ENCODE measurements around the gene GFAP.

Gene GFAP

GRCh38 chr17:44898768-44899073, 16.6 kb downstream of the GFAP start:
- DNase-seq = no peak

- DNase-seq = no peak
Observed at GRCh38 chr17:44894642-44895041, 20.7 kb downstream of the GFAP start.

- DNase-seq = no peak
Observed at GRCh38 chr17:44892250-44892649, 23.1 kb downstream of the GFAP start.

DNA sequence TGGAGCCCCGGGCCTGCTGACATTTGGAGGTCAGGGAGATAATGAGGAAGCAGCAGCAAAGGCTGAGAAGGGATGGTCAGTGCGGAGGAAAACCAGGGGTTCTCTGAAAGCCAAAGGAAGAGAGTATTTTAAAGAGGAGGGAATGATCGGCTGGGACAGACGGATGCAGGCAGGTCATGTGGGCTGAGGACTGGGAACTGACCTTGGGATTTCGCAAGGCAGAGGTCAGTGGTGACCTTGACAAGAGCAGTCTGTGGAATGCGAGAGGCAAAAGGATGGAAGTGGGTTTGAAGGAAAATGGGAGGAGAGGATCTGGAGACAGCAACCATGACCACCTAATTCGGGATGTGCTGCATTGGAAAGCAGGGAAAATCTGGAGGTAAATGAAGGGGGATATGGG, 26.3 kb downstream of the GFAP start:
- no peak for DNase-seq

GRCh38 chr17:44887971-44888954, 27.0 kb downstream of the GFAP start:
- no peak for DNase-seq

- no peak for DNase-seq
Observed at GRCh38 chr17:44887016-44887415, 28.3 kb downstream of the GFAP start.

GRCh38 chr17:44884941-44885340, 30.4 kb downstream of the GFAP start:
- DNase-seq = no peak

DNA sequence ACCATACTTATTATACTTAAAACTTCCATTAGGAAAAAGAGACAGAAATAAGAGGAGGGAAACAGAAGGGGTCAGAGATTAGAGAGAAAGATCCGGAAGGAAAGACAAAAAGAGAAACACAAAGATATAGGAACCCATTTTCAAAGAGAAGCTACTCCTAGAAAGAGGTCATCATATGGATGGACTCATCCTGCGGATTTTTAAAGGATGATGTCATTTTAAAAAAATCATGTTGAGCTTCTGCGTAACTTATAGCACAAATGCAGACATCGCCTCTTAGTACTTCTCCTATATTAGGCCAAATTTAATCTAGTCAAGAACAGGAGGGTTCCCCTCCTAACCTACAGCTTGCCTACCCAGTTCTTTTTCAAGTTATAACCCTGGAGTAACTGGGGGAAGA, 34.2 kb downstream of the GFAP start:
- DNase-seq = no peak

DNA sequence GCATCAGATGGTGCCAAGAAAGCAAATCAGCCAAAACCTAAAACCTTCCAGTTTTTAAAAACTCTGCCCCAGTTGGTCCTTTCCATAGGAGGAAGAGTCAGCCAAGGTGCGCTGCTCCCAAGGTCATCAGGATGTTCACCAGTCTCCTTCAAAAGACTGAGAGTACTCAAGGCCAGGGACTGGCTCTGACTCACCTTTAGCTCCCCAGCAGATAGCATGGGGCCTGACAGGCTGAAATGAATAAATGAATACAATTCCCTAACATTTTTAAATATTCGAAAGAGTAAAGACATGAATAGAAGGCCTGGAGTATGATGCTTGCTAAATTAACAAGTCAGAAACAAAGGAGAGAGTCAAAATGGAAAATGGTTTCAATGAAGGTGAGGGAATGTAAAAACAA, 35.2 kb downstream of the GFAP start:
- no peak for DNase-seq

GRCh38 chr17:44879376-44879775, 35.9 kb downstream of the GFAP start:
- DNase-seq = no peak

DNA sequence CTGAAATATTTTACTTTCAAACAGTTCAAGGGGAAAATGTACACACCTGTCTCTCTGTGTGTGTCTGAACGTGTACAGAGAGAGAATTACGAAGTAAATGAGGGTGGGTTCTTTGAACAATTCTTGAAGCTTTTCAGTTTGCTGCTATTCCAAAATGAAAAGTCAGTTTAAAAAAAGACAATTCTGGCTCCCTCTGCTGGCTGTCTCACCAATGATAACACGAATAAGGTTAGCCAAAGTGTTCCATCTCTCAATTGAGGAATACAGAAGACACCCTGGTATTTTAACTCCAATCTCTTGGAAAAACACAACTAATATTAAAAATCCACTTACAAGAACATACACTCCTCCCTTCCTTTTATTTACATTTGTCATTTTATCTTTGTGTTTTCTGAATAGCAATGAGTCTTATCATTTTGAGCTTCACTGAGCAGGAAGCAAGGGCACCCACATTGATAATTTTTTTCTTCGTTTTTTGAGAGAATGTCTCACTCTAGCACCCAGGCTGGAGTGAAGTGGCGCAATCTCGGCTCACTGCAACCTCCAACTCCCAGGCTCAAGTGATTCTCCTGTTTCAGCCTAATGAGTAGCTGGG, 36.6 kb downstream of the GFAP start:
- no peak for DNase-seq

- DNase-seq = no peak
Observed at GRCh38 chr17:44877121-44877520, 38.2 kb downstream of the GFAP start.

GRCh38 chr17:44875761-44876160, 39.5 kb downstream of the GFAP start:
- no peak for DNase-seq

DNA sequence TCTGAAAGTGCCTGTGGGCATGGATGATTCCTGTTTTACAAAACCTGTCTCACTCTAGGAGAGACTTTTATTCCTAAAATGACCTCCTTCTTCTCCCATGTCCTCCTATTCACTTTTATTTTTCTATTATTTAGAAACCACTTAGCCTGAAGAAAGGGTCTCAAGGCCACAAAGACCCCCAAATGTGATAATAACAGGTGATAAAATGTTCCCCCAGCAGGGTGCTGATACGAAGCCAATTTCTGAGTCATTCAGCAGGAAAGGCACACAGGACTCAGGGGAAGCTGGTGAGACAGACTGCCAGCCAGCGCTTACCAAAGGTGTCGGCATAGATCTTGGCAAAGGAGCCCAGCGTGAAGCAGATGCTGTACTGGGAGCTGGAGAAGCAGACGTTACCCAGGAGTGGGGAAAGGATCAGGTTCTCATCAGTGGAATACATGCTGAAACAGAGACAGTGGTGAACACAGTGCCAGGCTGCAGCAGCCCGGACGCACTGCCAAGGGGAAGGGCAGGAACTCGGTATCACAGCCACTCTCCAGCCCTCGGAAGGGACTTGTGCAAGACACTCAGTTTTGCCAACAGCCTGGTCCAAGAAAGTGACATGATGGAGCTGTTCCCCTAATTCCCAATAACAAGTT, 43.0 kb downstream of the GFAP start:
- no peak for DNase-seq

DNA sequence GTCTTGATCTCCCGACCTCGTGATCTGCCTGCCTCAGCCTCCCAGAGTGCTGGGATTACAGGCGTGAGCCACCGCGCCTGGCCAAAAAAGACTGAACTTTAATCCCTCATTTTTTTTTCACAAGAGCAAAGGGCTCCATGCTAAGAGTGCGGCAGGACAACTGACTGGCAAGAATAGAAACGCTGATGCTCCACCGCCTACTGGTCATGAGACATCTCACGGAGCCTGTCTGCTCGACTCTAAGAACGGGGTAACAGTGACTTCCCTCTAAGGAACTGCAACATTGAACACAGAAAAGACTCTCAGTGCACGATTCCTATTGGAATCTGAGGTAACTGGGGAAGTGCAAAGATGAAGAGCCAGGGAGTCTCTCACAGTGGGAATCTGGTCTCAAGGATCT, 43.7 kb downstream of the GFAP start:
- DNase-seq = no peak

DNA sequence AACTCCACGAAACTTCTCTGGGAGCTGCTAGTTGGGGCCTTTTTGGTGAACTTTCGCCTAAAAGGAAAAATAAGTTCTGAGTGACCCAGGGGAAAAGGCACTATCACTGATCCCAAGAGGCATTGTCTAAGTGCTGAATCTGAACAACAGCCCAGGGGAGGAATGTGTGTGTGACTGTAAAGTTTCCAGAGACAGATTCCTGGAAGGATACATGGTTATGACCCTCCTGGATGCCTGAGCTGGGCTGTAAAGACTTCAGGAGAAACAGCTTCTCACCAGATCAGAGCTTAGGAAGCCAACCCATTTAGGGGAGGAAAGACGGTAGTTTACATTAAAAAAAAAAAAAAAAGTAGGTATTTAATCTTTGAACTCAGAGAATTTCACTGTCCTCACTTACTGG, 47.5 kb downstream of the GFAP start:
- DNase-seq = no peak

DNA sequence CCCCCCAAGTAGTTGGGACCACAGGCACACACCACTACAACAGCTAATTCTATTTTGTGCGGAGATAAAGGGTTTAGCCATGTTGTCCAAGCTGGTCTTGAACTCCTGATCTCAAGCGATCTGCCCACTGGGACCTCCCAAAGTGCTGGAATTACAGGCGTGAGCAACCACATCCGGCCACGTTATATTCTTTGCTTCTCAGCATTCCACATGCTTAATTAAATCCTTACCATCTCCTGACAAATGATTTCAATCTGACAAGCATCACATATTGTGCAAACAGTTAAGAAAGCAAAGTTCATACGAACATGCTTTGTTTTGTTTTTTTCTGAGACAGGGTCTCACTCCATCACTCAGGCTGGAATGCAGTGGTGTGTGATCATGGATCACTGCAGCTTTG, 49.4 kb downstream of the GFAP start:
- no peak for DNase-seq

- DNase-seq = peak; percentile 33
Observed at GRCh38 chr17:44865231-44865660, 50.1 kb downstream of the GFAP start.

GRCh38 chr17:44864831-44865230, 50.5 kb downstream of the GFAP start:
- DNase-seq = no peak

DNA sequence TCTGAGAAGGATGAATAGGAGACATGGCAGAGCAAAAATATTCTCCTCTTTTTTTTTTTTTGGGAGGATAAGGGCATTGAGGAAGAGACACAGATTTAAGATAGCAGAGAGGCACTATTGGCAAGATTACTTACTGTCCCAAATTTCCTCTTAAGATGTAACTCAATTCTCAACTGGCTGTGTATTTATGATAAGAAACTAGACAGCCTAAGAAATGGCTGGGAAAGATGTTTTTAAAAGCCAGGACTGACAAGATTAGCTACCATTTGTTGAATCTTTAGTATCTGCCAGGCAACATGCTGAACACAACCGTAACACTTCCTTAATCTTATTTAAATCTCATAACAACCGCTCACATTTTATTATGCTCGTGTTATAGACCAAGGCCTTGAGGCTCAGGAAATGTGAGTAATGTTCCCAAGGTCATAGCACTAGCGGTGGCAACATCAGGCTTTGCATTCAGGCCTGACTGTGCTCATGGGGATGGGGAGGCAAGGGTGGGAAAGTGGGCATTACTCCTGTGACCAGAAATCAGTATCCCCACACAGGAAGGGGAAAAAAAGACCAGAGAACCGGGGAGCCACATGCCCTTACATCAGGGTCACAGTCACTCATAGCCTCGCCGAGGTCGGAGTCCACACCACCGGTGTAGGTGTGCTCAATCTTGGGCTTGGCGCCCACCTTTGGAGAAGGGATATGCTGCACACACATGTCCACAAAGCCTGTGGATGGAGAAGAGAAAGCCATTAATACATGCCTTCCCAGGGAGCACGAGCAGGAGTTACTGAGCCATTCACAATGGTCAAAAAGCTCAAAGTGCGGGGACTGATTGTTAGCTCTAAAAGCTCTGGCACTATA, 52.0 kb downstream of the GFAP start:
- DNase-seq = no peak

- no peak for DNase-seq
Observed at GRCh38 chr17:44862278-44862914, 52.9 kb downstream of the GFAP start.

DNA sequence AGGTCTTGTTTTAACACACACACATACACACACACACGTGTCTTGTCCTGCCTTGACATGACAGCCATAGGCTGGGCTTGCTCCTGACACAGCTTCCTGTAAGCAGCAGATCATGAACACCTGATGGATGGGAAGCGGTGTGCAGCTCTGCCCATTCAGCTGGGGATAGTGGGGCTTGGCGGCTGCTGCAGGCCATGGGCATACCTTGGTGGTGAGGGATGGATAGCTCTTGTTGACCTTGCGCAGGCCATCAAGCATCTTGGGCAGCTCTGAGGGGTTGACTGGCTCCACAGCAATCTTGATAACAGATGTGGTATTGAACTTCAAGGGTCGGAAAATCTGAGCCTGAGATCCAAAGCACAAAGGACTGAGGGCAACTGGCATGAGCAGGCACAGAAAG, 55.6 kb downstream of the GFAP start:
- no peak for DNase-seq

DNA sequence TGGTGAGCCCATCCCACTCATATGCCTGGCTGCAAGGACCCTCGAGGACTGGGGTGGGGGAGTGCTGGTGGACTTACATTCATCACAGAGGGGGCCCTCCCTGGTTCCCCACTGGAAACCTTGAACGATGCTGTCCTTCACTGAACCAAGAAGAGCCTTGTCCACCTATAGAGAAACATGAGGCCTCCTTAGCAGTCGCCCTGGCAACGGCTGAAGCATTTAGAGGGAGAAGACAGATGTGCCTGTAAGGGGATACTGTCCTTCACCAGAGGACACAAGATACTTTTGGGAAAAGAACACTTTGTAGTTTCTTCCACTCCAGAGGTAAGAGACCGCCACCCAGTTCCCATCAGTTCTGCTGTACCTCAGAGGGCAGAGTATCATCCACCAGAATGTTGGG, 61.1 kb downstream of the GFAP start:
- DNase-seq = peak; percentile 88

Data from NCI-H524 treated with DMSO at 0.1 percent for 48 hours (cell line).